CMK (cell line): ENCODE measurements around the gene NFXL1.

Source experiments
- DNase-seq: peaks from one replicate; pipeline ENCODE4 v3.0.0-alpha.2; 2010; ENCODE audit warnings: low read depth

NFXL1 gene

DNA sequence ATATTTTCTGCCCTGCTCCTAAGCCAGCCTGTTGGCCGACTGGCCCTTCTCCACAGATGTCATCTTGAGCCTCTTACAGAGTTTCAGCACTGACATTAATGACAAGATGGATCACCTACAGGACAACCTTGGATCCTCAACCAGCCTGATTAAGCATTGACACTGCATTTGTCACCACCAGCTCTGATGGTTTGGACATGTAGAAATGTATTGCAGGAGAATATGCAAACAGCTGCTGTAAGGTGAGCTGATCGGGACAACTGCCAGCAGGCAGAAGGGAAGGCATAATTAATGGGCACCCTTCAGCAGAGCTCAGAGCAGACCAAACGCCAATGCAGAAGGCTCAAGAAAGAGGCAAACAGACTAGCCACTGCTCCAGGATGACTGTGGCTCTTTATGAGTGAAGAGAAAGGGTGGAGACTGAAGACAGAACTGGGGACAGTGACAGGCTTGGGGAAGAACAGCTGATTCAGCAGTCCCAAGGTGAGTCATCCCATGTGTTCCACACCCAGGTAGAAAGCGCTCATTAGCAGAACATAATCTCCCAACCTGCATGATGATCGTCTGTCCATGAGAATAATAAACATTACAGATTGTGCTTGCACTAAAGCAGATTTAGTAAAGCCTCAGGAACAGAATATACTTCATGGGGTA is 83.2 kb downstream of the NFXL1 start:
- no peak for DNase-seq

DNA sequence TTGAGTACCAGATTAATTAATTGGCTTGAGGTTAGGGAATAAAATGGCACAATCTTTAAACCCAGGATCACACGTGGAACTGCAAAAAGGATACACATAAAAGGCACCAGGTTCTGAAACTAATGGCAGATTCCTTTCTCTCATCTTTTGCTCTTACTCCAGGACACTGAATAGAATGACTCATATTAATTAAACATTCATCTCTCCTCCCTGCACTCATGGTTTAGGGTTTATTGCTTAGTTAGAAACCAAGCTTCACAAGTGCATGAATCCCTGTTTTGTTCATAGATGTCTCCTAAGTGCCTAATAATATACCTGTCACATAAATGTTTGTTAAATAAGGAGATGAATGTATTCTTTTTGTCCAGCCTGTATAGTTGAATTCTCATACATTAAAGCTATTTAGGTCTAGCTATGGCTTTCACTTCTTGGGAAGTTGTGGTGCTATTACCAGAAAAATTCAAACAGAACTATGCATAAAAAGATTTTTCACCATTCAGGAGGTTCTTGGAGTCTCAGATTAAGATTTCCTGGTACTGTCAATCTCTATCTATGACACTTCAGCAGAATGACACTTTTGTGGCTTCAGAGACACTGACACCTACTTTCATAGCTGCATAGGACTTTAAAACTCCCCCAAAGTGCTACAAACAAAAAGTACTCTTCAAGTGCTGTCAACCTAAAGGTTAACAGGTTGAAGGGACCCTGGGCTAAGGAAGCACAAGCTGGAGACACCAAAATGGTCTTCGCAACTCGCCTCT is 83.9 kb downstream of the NFXL1 start:
- no peak for DNase-seq

DNA sequence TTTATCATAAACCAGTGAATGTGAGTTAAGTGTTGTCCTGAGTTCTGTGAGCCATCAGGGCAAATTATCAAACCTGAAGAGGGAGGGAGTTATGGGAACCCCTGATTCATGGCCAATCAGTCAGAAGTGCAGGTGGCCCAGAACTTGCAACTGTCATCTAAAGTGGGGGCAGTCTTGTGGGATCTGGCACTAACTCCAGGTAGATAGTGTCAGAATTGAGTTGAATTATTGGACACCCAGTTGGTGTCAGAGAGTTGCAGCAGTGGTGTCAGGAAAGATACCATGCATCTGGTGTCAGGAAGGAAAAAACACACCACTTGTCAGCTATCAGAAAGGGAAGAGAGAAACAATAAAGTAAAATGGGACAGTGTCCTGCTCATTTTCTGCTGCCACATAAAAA is 84.9 kb downstream of the NFXL1 start:
- DNase-seq: no peak

DNA sequence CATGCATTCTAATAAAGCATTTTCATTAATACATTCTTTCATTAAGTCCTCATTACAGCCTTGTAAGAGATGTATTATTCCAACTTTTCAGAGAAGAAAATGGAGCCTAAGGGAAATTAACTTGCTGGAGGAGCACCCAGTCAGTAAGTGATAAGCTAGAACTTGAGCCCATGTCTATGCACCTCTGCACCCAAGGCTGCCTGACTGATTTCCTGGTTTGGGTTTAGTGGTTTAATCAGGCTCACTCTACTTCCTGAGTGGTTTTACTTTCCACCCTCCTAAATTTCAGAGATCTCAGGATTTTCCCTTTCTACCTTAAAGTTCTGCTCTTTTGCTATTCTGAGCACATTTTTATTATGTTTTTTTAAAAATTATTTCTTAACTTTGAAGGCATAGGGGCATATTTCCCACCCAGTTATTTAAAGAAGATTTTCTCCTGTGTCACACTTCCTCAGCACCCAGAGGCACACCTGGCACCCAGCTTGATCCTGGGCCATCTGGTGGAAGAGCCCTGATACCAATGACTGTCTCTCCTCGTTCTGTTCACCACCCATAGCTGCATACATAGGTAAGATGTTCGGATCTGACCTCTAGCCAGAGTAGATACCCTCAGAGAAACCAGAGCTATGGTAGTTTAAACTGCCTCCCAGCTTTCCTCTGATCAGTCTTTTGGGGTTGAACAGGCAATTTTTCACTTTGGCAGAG is 86.9 kb downstream of the NFXL1 start:
- no peak for DNase-seq

DNA sequence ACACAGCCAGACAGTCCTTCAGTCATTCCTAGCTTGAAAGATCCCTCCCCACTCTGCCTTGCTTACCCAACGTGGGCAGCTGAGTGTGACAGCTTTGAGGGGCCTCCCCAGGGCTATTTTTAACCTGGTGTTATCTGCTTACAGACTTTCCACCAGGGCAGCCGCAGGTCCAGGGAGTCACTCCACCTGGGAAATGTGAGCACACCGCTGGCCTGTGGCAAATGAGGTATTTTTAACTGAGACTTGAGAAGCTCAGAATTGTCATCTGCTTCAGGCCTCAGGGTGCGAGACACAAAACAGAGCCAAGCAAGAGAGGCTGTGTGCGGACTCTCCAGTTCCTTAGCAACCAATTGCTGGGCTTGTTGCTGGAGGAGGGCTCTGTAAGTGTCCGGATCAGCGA is 89.5 kb downstream of the NFXL1 start:
- no peak for DNase-seq

DNA sequence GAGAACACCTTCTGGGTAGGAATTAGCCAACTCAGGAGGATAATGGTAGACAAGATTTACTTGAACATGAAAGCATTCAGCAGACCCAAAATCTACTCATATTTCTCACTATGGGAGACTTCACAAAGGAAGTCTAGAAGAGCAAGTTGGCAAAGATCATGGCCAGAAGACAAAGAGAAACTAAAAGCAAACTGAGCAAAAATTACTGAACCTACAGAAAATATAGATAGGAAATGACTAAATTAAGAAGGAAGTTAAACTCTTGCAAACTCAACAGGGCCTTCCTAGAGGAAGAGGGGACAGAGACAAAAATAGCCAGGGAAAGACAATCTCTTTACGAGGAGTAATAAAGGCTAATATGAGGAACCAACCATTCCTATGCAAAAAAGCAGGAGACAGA is 95.2 kb downstream of the NFXL1 start:
- no peak for DNase-seq

DNA sequence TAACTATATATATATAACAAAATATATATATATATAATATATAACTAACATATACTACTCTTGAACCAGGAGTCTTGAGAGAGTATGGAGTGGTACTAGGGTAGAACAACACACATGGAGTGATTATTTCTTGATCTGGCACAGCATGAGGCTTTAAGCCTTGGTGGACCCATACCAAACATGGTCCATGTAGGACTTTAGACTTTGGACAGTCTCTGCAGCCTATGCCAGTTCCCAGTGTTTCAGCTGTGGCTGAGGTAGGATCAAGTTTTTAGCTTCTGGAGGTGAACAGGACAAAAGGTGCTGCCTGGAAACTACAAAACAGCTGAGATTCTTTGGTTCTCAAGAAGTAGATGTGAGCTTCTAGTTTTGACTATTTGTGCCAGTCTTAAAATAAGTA is 97.1 kb downstream of the NFXL1 start:
- DNase-seq: no peak

DNA sequence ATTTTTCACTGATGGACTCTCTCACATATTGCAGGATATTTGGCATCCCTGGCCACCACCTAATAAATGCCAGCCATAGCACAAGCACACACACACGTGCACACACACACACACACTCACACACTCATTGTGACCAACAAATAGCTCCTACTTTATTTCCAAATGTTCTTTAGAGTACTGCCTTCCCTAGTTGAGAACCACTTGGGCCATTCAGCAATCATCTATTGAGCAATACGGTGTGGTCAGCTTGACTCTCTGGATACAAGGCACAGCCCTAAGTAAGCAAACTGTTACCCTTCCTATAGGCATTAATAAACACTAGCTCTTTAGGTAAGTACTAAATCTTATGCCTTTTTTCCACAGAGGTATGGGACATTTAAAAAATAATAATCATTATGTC is 97.6 kb downstream of the NFXL1 start:
- no peak for DNase-seq

DNA sequence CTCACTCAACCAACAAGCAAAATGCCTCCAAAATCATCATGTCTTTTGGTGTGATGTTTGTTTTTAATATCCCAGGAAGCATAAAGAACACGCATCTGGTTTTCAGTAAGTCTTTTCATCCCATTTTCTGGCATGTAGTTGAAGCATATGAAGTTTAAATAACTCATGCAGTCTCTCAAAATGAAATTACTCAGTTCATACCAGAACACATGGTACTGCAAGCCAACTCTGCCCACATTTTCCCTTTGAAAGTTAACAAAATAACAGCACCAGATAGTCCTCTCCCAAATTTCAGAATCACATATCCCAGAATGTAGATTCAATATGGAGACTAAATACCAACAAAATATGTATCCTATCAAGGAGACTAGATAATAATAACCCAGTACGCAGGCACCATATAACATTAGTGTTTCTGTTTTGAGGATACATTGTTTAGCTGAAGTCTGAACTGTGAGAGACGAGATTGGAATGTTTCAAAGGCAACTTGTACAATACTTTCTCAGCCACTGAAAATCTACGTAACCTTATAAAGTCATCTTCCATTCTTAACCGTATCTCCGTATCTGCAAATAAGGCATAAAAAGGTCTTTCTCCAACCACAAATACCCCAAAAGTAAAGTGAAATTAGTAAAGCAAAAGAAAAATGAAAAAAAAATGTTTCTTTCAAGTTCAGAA is 99.6 kb downstream of the NFXL1 start:
- DNase-seq: no peak

DNA sequence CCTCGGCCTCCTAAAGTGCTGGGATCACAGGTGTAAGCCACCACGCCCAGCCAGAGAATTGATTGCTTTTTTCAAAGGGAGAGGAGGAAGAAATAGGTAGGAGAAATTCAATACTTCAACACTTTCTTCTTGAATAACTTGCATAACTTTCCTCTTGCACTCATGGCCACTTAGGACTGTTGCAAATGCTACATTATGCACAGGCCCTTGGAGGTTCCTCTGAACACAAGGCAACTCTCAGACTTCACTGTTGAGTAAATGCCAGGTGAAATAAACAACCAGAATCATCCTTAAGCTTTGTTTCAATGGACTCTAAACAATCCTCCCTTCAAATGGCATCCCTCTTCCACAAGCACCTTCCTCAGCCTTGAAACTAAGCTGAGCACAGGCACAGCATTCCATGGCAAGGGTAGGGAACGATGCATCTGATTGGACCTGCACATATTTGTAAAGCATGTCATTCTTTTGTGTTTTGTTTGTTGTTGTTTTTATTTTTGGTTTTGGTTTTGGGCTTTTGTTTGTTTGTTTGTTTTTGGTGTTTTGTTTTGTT is 104.7 kb downstream of the NFXL1 start:
- DNase-seq: no peak

DNA sequence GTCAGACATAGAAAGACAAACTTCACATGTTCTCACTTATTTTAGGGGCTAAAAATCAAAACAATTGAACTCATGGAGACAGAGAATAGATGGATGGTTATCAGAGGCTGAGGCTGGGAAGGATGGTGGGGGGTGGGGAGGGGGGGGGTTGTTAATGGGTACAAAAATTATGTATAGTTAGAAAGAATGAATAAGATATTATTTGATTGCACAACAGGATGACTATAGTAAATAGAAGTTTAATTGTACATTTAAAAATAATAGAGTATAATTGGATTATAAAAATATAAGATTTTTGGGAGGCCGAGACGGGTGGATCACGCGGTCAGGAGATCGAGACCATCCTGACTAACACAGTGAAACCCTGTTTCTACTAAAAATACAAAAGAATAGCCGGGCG is 109.8 kb downstream of the NFXL1 start:
- DNase-seq: no peak

DNA sequence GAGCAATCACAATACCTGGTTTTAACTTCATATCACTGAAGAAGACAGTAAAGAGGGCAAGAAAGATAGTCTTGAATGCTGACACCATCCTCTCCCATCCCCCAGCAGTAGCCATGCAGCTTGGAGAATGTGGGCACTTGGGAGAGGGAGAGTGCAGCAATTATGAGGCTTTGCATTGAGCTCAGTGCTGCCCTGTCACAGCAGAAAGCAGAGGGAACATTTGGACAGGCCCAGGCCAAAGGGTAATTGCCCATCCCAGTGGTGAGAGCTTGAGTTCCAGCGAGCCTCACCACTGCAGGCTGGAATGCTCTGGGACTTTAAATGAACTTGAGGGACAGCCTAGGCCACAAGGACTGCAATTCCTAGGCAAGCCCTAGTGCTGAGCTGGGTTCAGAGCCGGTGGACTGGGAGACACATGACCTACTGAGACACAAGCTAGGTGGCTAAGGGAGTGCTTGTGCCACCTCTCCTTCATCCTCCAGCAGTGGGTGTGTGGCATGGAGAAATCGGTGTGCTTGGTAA is 112.8 kb downstream of the NFXL1 start:
- DNase-seq: no peak

DNA sequence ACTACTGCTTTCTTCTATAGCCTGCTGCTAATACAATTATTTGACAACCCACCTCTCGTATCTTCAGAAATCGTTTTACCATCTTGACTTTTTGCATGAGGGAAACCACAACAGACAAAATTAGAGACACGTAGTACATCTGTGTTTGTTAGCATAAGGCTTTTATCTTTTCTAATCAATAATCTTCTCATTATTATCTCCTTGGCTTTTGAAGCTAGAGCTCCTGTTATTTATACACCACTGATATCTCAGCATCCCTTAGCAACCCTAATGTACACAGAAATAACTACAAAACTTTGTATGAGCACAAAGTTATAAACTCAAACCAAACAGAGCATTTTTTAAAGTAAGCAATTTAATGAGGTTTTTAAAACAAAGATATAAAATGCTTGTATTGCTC is 116.2 kb downstream of the NFXL1 start:
- DNase-seq: no peak
